Endothelial cell of umbilical vein (primary cell): ENCODE results near the gene PAK4.

Source experiments
- EZH2 ChIP-seq: IDR thresholded peaks from 2 replicates; pipeline ENCODE4 v1.6.1; 2012; ENCODE audit warnings: borderline replicate concordance, low read depth, mild to moderate bottlenecking, moderate library complexity, low read length, inconsistent platforms; ENCODE audit not compliant: severe bottlenecking
- POLR2A ChIP-seq: IDR thresholded peaks from 2 replicates; pipeline ENCODE4 v1.6.1; 2012; ENCODE audit warnings: low read depth, mild to moderate bottlenecking, control low read depth, low read length
- TF ChIP-seq, protein P1 (sequence below): IDR thresholded peaks from 2 replicates; pipeline ENCODE4 v1.6.1; 2011; ENCODE audit not compliant: insufficient read depth, insufficient read length
- TF ChIP-seq, protein P2 (sequence below), 2 donors: IDR thresholded peaks; 1 replicate in 1 of 2; 2 replicates in 1 of 2; pipeline ENCODE4 v1.5.1; 2011; ENCODE audit warnings: low read length in 2 of 2, mild to moderate bottlenecking in 2 of 2, moderate library complexity in 2 of 2, control low read depth in 1 of 2, inconsistent platforms in 1 of 2, low read depth in 1 of 2; ENCODE audit not compliant: insufficient read depth in 1 of 2; ENCODE audit errors: extremely low read depth in 1 of 2

DNA sequence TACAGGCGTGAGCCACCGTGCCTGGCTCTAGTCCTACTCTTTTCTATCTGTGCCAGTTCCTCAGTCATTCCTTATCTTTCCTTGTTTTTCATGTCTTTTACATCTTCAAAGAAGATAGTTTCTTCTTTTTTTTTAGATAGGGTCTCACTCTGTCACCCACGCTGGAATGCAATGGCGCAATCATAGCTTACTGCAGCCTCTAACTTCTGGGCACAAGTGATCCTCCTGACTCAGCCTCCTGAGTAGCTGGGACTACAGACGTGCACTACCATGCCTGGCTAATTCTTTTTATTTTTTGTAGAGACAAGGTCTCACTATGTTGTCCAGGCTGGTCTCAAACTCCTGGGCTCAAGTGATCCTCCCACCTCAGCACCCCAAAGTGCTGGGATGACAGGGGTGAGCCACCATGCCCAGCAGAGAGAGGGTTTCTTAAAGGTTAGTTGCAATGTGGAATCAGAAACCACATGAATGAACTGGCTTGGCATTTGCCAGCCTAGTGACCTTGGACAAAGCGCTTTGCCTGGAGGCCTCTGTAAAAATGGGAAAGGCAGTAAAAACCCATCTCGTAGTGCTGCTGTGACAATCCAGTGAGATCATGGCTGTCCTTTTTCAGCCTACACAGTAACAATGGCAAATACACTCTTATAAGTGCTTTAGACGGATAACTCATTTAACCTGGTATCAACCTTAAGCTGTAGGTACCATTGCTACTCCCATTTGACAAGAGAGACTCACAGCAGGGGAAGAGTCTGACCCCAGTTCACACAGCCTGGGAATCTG, 37.5 kb upstream of the PAK4 start:
- TF ChIP-seq, protein P1, sequence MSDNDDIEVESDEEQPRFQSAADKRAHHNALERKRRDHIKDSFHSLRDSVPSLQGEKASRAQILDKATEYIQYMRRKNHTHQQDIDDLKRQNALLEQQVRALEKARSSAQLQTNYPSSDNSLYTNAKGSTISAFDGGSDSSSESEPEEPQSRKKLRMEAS = no peak
- TF ChIP-seq, protein P2, sequence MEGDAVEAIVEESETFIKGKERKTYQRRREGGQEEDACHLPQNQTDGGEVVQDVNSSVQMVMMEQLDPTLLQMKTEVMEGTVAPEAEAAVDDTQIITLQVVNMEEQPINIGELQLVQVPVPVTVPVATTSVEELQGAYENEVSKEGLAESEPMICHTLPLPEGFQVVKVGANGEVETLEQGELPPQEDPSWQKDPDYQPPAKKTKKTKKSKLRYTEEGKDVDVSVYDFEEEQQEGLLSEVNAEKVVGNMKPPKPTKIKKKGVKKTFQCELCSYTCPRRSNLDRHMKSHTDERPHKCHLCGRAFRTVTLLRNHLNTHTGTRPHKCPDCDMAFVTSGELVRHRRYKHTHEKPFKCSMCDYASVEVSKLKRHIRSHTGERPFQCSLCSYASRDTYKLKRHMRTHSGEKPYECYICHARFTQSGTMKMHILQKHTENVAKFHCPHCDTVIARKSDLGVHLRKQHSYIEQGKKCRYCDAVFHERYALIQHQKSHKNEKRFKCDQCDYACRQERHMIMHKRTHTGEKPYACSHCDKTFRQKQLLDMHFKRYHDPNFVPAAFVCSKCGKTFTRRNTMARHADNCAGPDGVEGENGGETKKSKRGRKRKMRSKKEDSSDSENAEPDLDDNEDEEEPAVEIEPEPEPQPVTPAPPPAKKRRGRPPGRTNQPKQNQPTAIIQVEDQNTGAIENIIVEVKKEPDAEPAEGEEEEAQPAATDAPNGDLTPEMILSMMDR (IDR thresholded peaks at IDR 0.05; ENCODE audit: extremely low read depth in 1 of 2, insufficient read depth in 1 of 2, low read depth in 1 of 2, low read length in 2 of 2) = no peak
- TF ChIP-seq POLR2A = no peak
- TF ChIP-seq EZH2 = no peak
